Measurements from ENCODE around the gene CENPL. TPM values are rescaled to one million over a fixed set of nuclear protein-coding genes. Genes with fewer than 3 reads are reported as not detected.

The CENPL gene
- total RNA-seq, 1 experiment from 2014 or later = 30.3 TPM

- intact Hi-C loops (cut with micrococcal nuclease; ENCODE audit: unreplicated experiment) = loop anchor here (5.0 kb wide), 2 partner anchors 156 to 206 kb away; partner anchors contain the start of gene RC3H1
- no peak for DNase-seq
- Mint-ChIP-seq H3K27ac (ENCODE audit: unreplicated experiment) (peak overlapping the region; percentile 100), H3K27me3 (ENCODE audit: unreplicated experiment) (peaks cover 13% of the 10 kb centered on the region), H3K9me3 (ENCODE audit: low read depth, unreplicated experiment) (no peaks in the 10 kb centered on the region), H3K4me3 (ENCODE audit: low read depth, unreplicated experiment) (peak overlapping the region; percentile 81), H3K36me3 (ENCODE audit: insufficient read depth, unreplicated experiment) (peaks cover 76% of the 10 kb centered on the region), H3K4me1 (ENCODE audit: low read depth, unreplicated experiment) (peaks cover 28% of the 10 kb centered on the region)
- CTCF ChIA-PET = no interaction called here
- no peak for TF ChIP-seq CTCF (IDR thresholded peaks at IDR 0.05; ENCODE audit: unreplicated experiment)
- BruUV-seq (replicated peaks) = no TSS peak
Measured at GRCh38 chr1:173866413-173867115, 41.9 kb upstream of the CENPL start.

- TF ChIP-seq CTCF (IDR thresholded peaks at IDR 0.05; ENCODE audit: unreplicated experiment) = no peak
- no peak for DNase-seq
- peak overlapping the region; percentile 100 for H3K27ac Mint-ChIP-seq (ENCODE audit: unreplicated experiment)
- peaks cover 13% of the 10 kb centered on the region for H3K27me3 Mint-ChIP-seq (ENCODE audit: unreplicated experiment)
- H3K36me3 Mint-ChIP-seq (ENCODE audit: insufficient read depth, unreplicated experiment) = peaks cover 85% of the 10 kb centered on the region
- peaks cover 28% of the 10 kb centered on the region for H3K4me1 Mint-ChIP-seq (ENCODE audit: low read depth, unreplicated experiment)
- intact Hi-C loops (cut with micrococcal nuclease; ENCODE audit: unreplicated experiment) = loop anchor here (5.0 kb wide), 2 partner anchors 157 to 207 kb away; partner anchors contain the start of gene RC3H1
- peak overlapping the region; percentile 81 for H3K4me3 Mint-ChIP-seq (ENCODE audit: low read depth, unreplicated experiment)
- no TSS peak for BruUV-seq (replicated peaks)
- H3K9me3 Mint-ChIP-seq (ENCODE audit: low read depth, unreplicated experiment) = no peaks in the 10 kb centered on the region
- CTCF ChIA-PET = no interaction called here
Measured at GRCh38 chr1:173865468-173866164, 40.9 kb upstream of the CENPL start.

GRCh38 chr1:173864179-173864867 is 39.6 kb upstream of the CENPL start:
- peak overlapping the region; percentile 81 for H3K4me3 Mint-ChIP-seq (ENCODE audit: low read depth, unreplicated experiment)
- intact Hi-C loops (cut with micrococcal nuclease; ENCODE audit: unreplicated experiment) = no loop called here
- CTCF ChIA-PET = interaction anchor here (0.6 to 0.7 kb wide), 2 partner anchors 214 to 291 kb away, joined by 5 to 6 read pairs; no protein-coding TSS in a partner anchor

More at GRCh38 chr1:173864179-173864867, 39.6 kb upstream of the CENPL start:
- BruUV-seq (replicated peaks) = no TSS peak
- Mint-ChIP-seq H3K27ac (ENCODE audit: unreplicated experiment) (peak overlapping the region; percentile 100), H3K9me3 (ENCODE audit: low read depth, unreplicated experiment) (no peaks in the 10 kb centered on the region), H3K36me3 (ENCODE audit: insufficient read depth, unreplicated experiment) (peaks cover 97% of the 10 kb centered on the region), H3K4me1 (ENCODE audit: low read depth, unreplicated experiment) (peaks cover 28% of the 10 kb centered on the region), H3K27me3 (ENCODE audit: unreplicated experiment) (peaks cover 13% of the 10 kb centered on the region)
- no peak for DNase-seq
- TF ChIP-seq CTCF (IDR thresholded peaks at IDR 0.05; ENCODE audit: unreplicated experiment) = no peak

All from Calu3 (cell line).